Gastroesophageal sphincter (tissue), 3 donors: ENCODE data around the gene PLCH1.

Experiments used
- CTCF ChIP-seq, 4 experiments: fragments of 200-600 bp in 2 of 4; fragments of 450-650 bp in 2 of 4; sonication (generic) in 1 of 4; IDR thresholded peaks; one replicate each; pipeline ENCODE4 v1.5.1; 2017 to 2019; ENCODE audit warnings: antibody characterized with exemption in 4 of 4, mild to moderate bottlenecking in 2 of 4, moderate library complexity in 2 of 4
- POLR2A ChIP-seq, 2 donors: fragments of 450-650 bp; IDR thresholded peaks; one replicate each; pipeline ENCODE4 v1.6.1; 2017; ENCODE audit warnings: antibody characterized with exemption in 2 of 2, mild to moderate bottlenecking in 2 of 2, moderate library complexity in 1 of 2
- POLR2AphosphoS5 ChIP-seq: sonication (generic); formaldehyde crosslinking; IDR thresholded peaks from one replicate; pipeline ENCODE4 v1.6.1; 2017; ENCODE audit warnings: antibody characterized with exemption

GRCh38 chr3:155609586-155609985 is 135.3 kb downstream of the PLCH1 start:
- TF ChIP-seq CTCF (IDR thresholded peaks at IDR 0.05) (no peak), POLR2A (IDR thresholded peaks at IDR 0.05) (no peak), POLR2AphosphoS5 (no peak)
